A673 (cell line): ENCODE measurements around the gene TCF12. TPM values are rescaled to one million over a fixed set of nuclear protein-coding genes. Genes with fewer than 3 reads are reported as not detected.

ENCODE experiments used
- BruUV-seq: library from RNA; stranded (reverse); fragments of 400-500 nt; replicated peaks from 2 replicates; lab custom pipeline; 2021; lab: Mats Ljungman, UMichigan
- CTCF ChIA-PET: fragments of 300-600 bp; sonication (Branson Sonifier 250); formaldehyde crosslinking; loops from one replicate; lab custom pipeline; 2022; ENCODE audit warnings: antibody characterized with exemption; lab: Charles Lee
- POLR2A ChIA-PET: fragments of 300-600 bp; sonication (Branson Sonifier 250); formaldehyde crosslinking; loops from one replicate; lab custom pipeline; 2022; ENCODE audit warnings: antibody characterized with exemption; ENCODE audit not compliant: low non-redundant PET; lab: Charles Lee
- DNase-seq: peaks from one replicate; pipeline ENCODE4 v3.0.0-alpha.2; 2015; ENCODE audit warnings: low spot score
- H3K27ac ChIP-seq: fragments of 200-600 bp; sonication (generic); 2 replicates; pipeline ENCODE4 v1.5.1; 2016; ENCODE audit warnings: mixed run types, low read depth, mild to moderate bottlenecking, mixed read lengths, antibody characterized with exemption, low read length; ENCODE audit not compliant: poor library complexity, severe bottlenecking
- H3K27me3 ChIP-seq: fragments of 200-600 bp; sonication (generic); replicated peaks from 2 replicates; pipeline ENCODE4 v1.6.1; 2017; ENCODE audit warnings: mixed run types, low read depth, mild to moderate bottlenecking, mixed read lengths, antibody characterized with exemption, low read length; ENCODE audit not compliant: insufficient read depth, poor library complexity
- H3K36me3 ChIP-seq: fragments of 200-600 bp; sonication (generic); 2 replicates; pipeline ENCODE4 v1.6.1; 2016; ENCODE audit warnings: mixed run types, mild to moderate bottlenecking, mixed read lengths, antibody characterized with exemption, low read length; ENCODE audit not compliant: insufficient read depth, poor library complexity, severe bottlenecking
- H3K4me1 ChIP-seq: fragments of 200-600 bp; sonication (generic); 2 replicates; pipeline ENCODE4 v1.6.1; 2017; ENCODE audit warnings: mixed run types, mild to moderate bottlenecking, mixed read lengths, antibody characterized with exemption, low read length; ENCODE audit not compliant: insufficient read depth, poor library complexity, severe bottlenecking
- H3K4me3 ChIP-seq: fragments of 200-600 bp; sonication (generic); 2 replicates; pipeline ENCODE4 v1.5.1; 2016; ENCODE audit warnings: low read depth, mixed run types, mild to moderate bottlenecking, mixed read lengths, low read length; ENCODE audit not compliant: poor library complexity, severe bottlenecking
- H3K9me3 ChIP-seq: fragments of 200-600 bp; sonication (generic); 2 replicates; pipeline ENCODE4 v1.6.1; 2016; ENCODE audit warnings: mixed run types, low read depth, mild to moderate bottlenecking, mixed read lengths, antibody characterized with exemption, low read length; ENCODE audit not compliant: poor library complexity, severe bottlenecking
- CTCF ChIP-seq: fragments of 300-800, 200-600 bp; sonication (generic); conservative IDR thresholded peaks from 2 replicates; pipeline ENCODE4 v1.5.1; 2017; ENCODE audit warnings: low read depth, mild to moderate bottlenecking, antibody characterized with exemption, low read length, moderate library complexity, mixed read lengths
- EZH2 ChIP-seq: fragments of 200-600 bp; sonication (generic); IDR thresholded peaks from 2 replicates; pipeline ENCODE4 v1.6.1; 2017; ENCODE audit warnings: borderline replicate concordance, low read depth, mild to moderate bottlenecking, mixed read lengths, antibody characterized with exemption, low read length; ENCODE audit not compliant: poor library complexity, severe bottlenecking
- intact Hi-C: fragments of 100-400 bp; cut with micrococcal nuclease; formaldehyde crosslinking; loops from one replicate; pipeline ENCODE4 v1.10.0; 2022; ENCODE audit not compliant: unreplicated experiment
- total RNA-seq: library from RNA; stranded (reverse); gene quantifications from 2 replicates; pipeline ENCODE4 v1.2.3, GENCODE V29; 2021

TCF12 gene
- total RNA-seq, 1 experiment from 2014 or later: 351 TPM

- POLR2A ChIA-PET: no interaction called here
- no TSS peak for BruUV-seq
- intact Hi-C loops: loop anchor here (10.0 kb wide), 1 partner anchor 191 kb away; no protein-coding TSS in a partner anchor
- H3K9me3 ChIP-seq: no peaks in the 10 kb centered on the region
- CTCF ChIA-PET: no interaction called here
- TF ChIP-seq CTCF (no peak), EZH2 (no peak)
- no peaks in the 10 kb centered on the region for H3K27me3 ChIP-seq
- peaks cover 6% of the 10 kb centered on the region for H3K4me1 ChIP-seq
- no peak for DNase-seq
- H3K27ac ChIP-seq: no peak overlapping the region
- no peaks in the 10 kb centered on the region for H3K36me3 ChIP-seq
- H3K4me3 ChIP-seq: no peak overlapping the region
Observed at GRCh38 chr15:57335719-57336118, 417.3 kb downstream of the TCF12 start.

GRCh38 chr15:57337868-57338411 is 419.5 kb downstream of the TCF12 start:
- H3K27ac ChIP-seq: no peak overlapping the region
- no peak overlapping the region for H3K4me3 ChIP-seq
- H3K9me3 ChIP-seq: no peaks in the 10 kb centered on the region
- no peak for DNase-seq
- no peaks in the 10 kb centered on the region for H3K27me3 ChIP-seq
- CTCF ChIA-PET: no interaction called here
- H3K36me3 ChIP-seq: no peaks in the 10 kb centered on the region
- intact Hi-C loops: loop anchor here (10.0 kb wide), 1 partner anchor 193 kb away; no protein-coding TSS in a partner anchor
- BruUV-seq: no TSS peak
- H3K4me1 ChIP-seq: peaks cover 6% of the 10 kb centered on the region
- POLR2A ChIA-PET: no interaction called here
- TF ChIP-seq EZH2 (no peak), CTCF (no peak)

- POLR2A ChIA-PET: no interaction called here
- CTCF ChIA-PET: interaction anchor here (1.4 kb wide), 1 partner anchor 188 kb away, joined by 3 read pairs; no protein-coding TSS in a partner anchor
- H3K27ac ChIP-seq: no peak overlapping the region
- H3K36me3 ChIP-seq: no peaks in the 10 kb centered on the region
- intact Hi-C loops: loop anchor here (10.0 kb wide), 1 partner anchor 195 kb away; no protein-coding TSS in a partner anchor
- no peak overlapping the region for H3K4me3 ChIP-seq
- no peak for TF ChIP-seq EZH2
- TF ChIP-seq CTCF: no peak
- H3K9me3 ChIP-seq: no peaks in the 10 kb centered on the region
- DNase-seq: no peak
- BruUV-seq: no TSS peak
- no peaks in the 10 kb centered on the region for H3K27me3 ChIP-seq
- H3K4me1 ChIP-seq: peaks cover 6% of the 10 kb centered on the region
Observed at GRCh38 chr15:57339321-57339720, 420.9 kb downstream of the TCF12 start.

Other genes with a start within 250 kb of the TCF12 start
- 42.9 and 44.1 TPM in 2 replicates for gene ZNF280D, start 185.1 kb upstream of the TCF12 start, total RNA-seq